ENCODE measurements around the gene RNF213.

RNF213 gene

GRCh38 chr17:80327518-80327917, 66.9 kb downstream of the RNF213 start:
- no peak for TF ChIP-seq POLR2AphosphoS5 (IDR thresholded peaks at IDR 0.05; ENCODE audit: low read depth, low read length)
- no peak for TF ChIP-seq REST (IDR thresholded peaks at IDR 0.05; ENCODE audit: insufficient read depth in 1 of 2, low read depth in 2 of 2, low read length in 2 of 2)
- TF ChIP-seq TAF1 (IDR thresholded peaks at IDR 0.05; ENCODE audit: borderline replicate concordance, insufficient read depth, low read length), result no peak
- no peak for TF ChIP-seq FOXP2 (optimal IDR thresholded peaks at IDR 0.05; ENCODE audit: borderline replicate concordance, extremely low read depth, extremely low read length, insufficient read depth)
- TF ChIP-seq SIN3A (IDR thresholded peaks at IDR 0.05; ENCODE audit: borderline replicate concordance, insufficient read depth, low read length), result no peak

GRCh38 chr17:80328634-80329380, 68.2 kb downstream of the RNF213 start:
- TF ChIP-seq REST (IDR thresholded peaks at IDR 0.05; ENCODE audit: insufficient read depth in 1 of 2, low read depth in 2 of 2, low read length in 2 of 2) (no peak), POLR2AphosphoS5 (IDR thresholded peaks at IDR 0.05; ENCODE audit: low read depth, low read length) (no peak), FOXP2 (optimal IDR thresholded peaks at IDR 0.05; ENCODE audit: borderline replicate concordance, extremely low read depth, extremely low read length, insufficient read depth) (no peak), SIN3A (IDR thresholded peaks at IDR 0.05; ENCODE audit: borderline replicate concordance, insufficient read depth, low read length) (no peak), TAF1 (IDR thresholded peaks at IDR 0.05; ENCODE audit: borderline replicate concordance, insufficient read depth, low read length) (no peak)

GRCh38 chr17:80330276-80330675, 69.6 kb downstream of the RNF213 start:
- no peak for TF ChIP-seq FOXP2 (optimal IDR thresholded peaks at IDR 0.05; ENCODE audit: borderline replicate concordance, extremely low read depth, extremely low read length, insufficient read depth)
- TF ChIP-seq REST (IDR thresholded peaks at IDR 0.05; ENCODE audit: insufficient read depth in 1 of 2, low read depth in 2 of 2, low read length in 2 of 2), result no peak
- TF ChIP-seq SIN3A (IDR thresholded peaks at IDR 0.05; ENCODE audit: borderline replicate concordance, insufficient read depth, low read length), result no peak
- TF ChIP-seq TAF1 (IDR thresholded peaks at IDR 0.05; ENCODE audit: borderline replicate concordance, insufficient read depth, low read length), result no peak
- TF ChIP-seq POLR2AphosphoS5 (IDR thresholded peaks at IDR 0.05; ENCODE audit: low read depth, low read length), result no peak

- no peak for TF ChIP-seq SIN3A (IDR thresholded peaks at IDR 0.05; ENCODE audit: borderline replicate concordance, insufficient read depth, low read length)
- no peak for TF ChIP-seq FOXP2 (optimal IDR thresholded peaks at IDR 0.05; ENCODE audit: borderline replicate concordance, extremely low read depth, extremely low read length, insufficient read depth)
- no peak for TF ChIP-seq REST (IDR thresholded peaks at IDR 0.05; ENCODE audit: insufficient read depth in 1 of 2, low read depth in 2 of 2, low read length in 2 of 2)
- no peak for TF ChIP-seq TAF1 (IDR thresholded peaks at IDR 0.05; ENCODE audit: borderline replicate concordance, insufficient read depth, low read length)
- no peak for TF ChIP-seq POLR2AphosphoS5 (IDR thresholded peaks at IDR 0.05; ENCODE audit: low read depth, low read length)
Observed at GRCh38 chr17:80331820-80332219, 71.2 kb downstream of the RNF213 start.

Measured in PFSK-1 (cell line).